SKM-1 treated with dmso at 0.1 percent for 144 hours (cell line): Measurements from ENCODE around the gene TMEM94.
A peak's percentile ranks its signal among the peaks of the same experiment; 100 is the strongest.
"Not testable (repeated sequence)": the region's sequence is repeated elsewhere in the genome, so short reads cannot be mapped to it uniquely, and the experiment has no call there.

Experiments used
- DNase-seq: peaks from one replicate; lab custom pipeline; 2025; ENCODE audit not compliant: unreplicated experiment; lab: John Stamatoyannopoulos, UW

TMEM94 gene

GRCh38 chr17:75456417-75457046 lies at the start of gene TMEM94:
TMEM94 (plus strand) TSS chr17:75456635; CDS start chr17:75471906, 15,271 bp downstream.
- peak; percentile 97 for DNase-seq

- DNase-seq = no peak
Measured at GRCh38 chr17:75407655-75408352, 48.6 kb upstream of the TMEM94 start.

- no peak for DNase-seq
Measured at GRCh38 chr17:75410141-75410540, 46.3 kb upstream of the TMEM94 start.

GRCh38 chr17:75411328-75412067 lies 44.9 kb upstream of the TMEM94 start:
- no peak for DNase-seq

- DNase-seq = peak; percentile 50
Measured at GRCh38 chr17:75412455-75413317, 43.7 kb upstream of the TMEM94 start.

- DNase-seq = no peak
Measured at GRCh38 chr17:75414488-75414887, 41.9 kb upstream of the TMEM94 start.

- DNase-seq = no peak
Measured at GRCh38 chr17:75416006-75416405, 40.4 kb upstream of the TMEM94 start.

- no peak for DNase-seq
Measured at GRCh38 chr17:75417054-75417580, 39.3 kb upstream of the TMEM94 start.

GRCh38 chr17:75418531-75418930 lies 37.9 kb upstream of the TMEM94 start:
- DNase-seq = no peak

GRCh38 chr17:75428543-75429469 lies 27.6 kb upstream of the TMEM94 start:
- DNase-seq = no peak

- no peak for DNase-seq
Measured at GRCh38 chr17:75430159-75430974, 26.1 kb upstream of the TMEM94 start.

- no peak for DNase-seq
Measured at GRCh38 chr17:75433218-75433783, 23.1 kb upstream of the TMEM94 start.

GRCh38 chr17:75434433-75434832 lies 22.0 kb upstream of the TMEM94 start:
- DNase-seq = not testable (repeated sequence)

GRCh38 chr17:75437404-75437803 lies 19.0 kb upstream of the TMEM94 start:
- not testable (repeated sequence) for DNase-seq

- no peak for DNase-seq
Measured at GRCh38 chr17:75439287-75439686, 17.1 kb upstream of the TMEM94 start.

- no peak for DNase-seq
Measured at GRCh38 chr17:75440738-75441448, 15.5 kb upstream of the TMEM94 start.

GRCh38 chr17:75442168-75443103 lies 14.0 kb upstream of the TMEM94 start:
- DNase-seq = no peak
